ENCODE results near the gene ZNF263.

ZNF263 gene

GRCh38 chr16:3282730-3283542, at the start of gene ZNF263:
ZNF263 (plus strand) TSS chr16:3283491; CDS start chr16:3283819, 328 bp downstream.
- DNase-seq = peak; percentile 98

- no peak for DNase-seq
Measured at GRCh38 chr16:3234543-3234856, 48.8 kb upstream of the ZNF263 start.

GRCh38 chr16:3234857-3235561, 48.3 kb upstream of the ZNF263 start, which contains the start of gene ZNF200:
ZNF200 (minus strand) TSS chr16:3235158; CDS start chr16:3233755, 1,403 bp downstream.
- DNase-seq = peak; percentile 94

- DNase-seq = no peak
Measured at GRCh38 chr16:3235856-3236669, 47.2 kb upstream of the ZNF263 start.

- DNase-seq = no peak
Measured at GRCh38 chr16:3241761-3242160, 41.5 kb upstream of the ZNF263 start.

- no peak for DNase-seq
Measured at GRCh38 chr16:3242709-3243108, 40.6 kb upstream of the ZNF263 start.

- DNase-seq = no peak
Measured at GRCh38 chr16:3243882-3244281, 39.4 kb upstream of the ZNF263 start.

- no peak for DNase-seq
Measured at GRCh38 chr16:3246002-3246401, 37.3 kb upstream of the ZNF263 start.

GRCh38 chr16:3246876-3247275, 36.4 kb upstream of the ZNF263 start:
- DNase-seq = no peak

- DNase-seq = no peak
Measured at GRCh38 chr16:3248596-3248995, 34.7 kb upstream of the ZNF263 start.

- DNase-seq = no peak
Measured at GRCh38 chr16:3249020-3249419, 34.3 kb upstream of the ZNF263 start.

- no peak for DNase-seq
Measured at GRCh38 chr16:3249451-3249850, 33.8 kb upstream of the ZNF263 start.

- DNase-seq = no peak
Measured at GRCh38 chr16:3252967-3253366, 30.3 kb upstream of the ZNF263 start.

- DNase-seq = no peak
Measured at GRCh38 chr16:3254309-3254708, 29.0 kb upstream of the ZNF263 start.

GRCh38 chr16:3256146-3256865, 27.0 kb upstream of the ZNF263 start, which contains the start of gene MEFV:
MEFV (minus strand) TSS chr16:3256633; CDS start chr16:3256587, 46 bp downstream.
- no peak for DNase-seq

- DNase-seq = peak; percentile 13
Measured at GRCh38 chr16:3256866-3257465, 26.3 kb upstream of the ZNF263 start.

- no peak for DNase-seq
Measured at GRCh38 chr16:3259836-3260235, 23.5 kb upstream of the ZNF263 start.

GRCh38 chr16:3262517-3262916, 20.8 kb upstream of the ZNF263 start:
- DNase-seq = no peak

GRCh38 chr16:3264137-3265036, 18.9 kb upstream of the ZNF263 start:
- peak; percentile 99 for DNase-seq

- peak; percentile 36 for DNase-seq
Measured at GRCh38 chr16:3266873-3267537, 16.3 kb upstream of the ZNF263 start.

- no peak for DNase-seq
Measured at GRCh38 chr16:3268294-3268693, 15.0 kb upstream of the ZNF263 start.

Data from fibroblast of upper back skin (primary cell).